Esophagus (tissue), 2 donors: ENCODE results near the gene SLC25A34. TPM values are rescaled to one million over a fixed set of nuclear protein-coding genes. Genes with fewer than 3 reads are reported as not detected.

Experiments
- H3K27ac ChIP-seq, 2 donors: one replicate each; pipeline ENCODE4 v1.5.1; 2013; ENCODE audit warnings: low read depth in 2 of 2, mild to moderate bottlenecking in 2 of 2, inconsistent platforms in 1 of 2, low read length in 1 of 2, moderate library complexity in 1 of 2
- H3K27me3 ChIP-seq, 2 donors: one replicate each; pipeline ENCODE4 v1.6.1; 2013; ENCODE audit warnings: low read length in 2 of 2, control low read depth in 1 of 2, mild to moderate bottlenecking in 1 of 2; ENCODE audit not compliant: insufficient read depth in 2 of 2, control insufficient read depth in 1 of 2
- H3K36me3 ChIP-seq, 2 donors: one replicate each; pipeline ENCODE4 v1.6.1; 2013; ENCODE audit warnings: low read length in 1 of 2; ENCODE audit not compliant: control insufficient read depth in 2 of 2, insufficient read depth in 2 of 2
- H3K4me1 ChIP-seq, 2 donors: one replicate each; pipeline ENCODE4 v1.6.1; 2013; ENCODE audit warnings: low read length in 1 of 2; ENCODE audit not compliant: control insufficient read depth in 2 of 2, insufficient read depth in 2 of 2
- H3K4me3 ChIP-seq, 2 donors: one replicate each; pipeline ENCODE4 v1.5.1; 2013; ENCODE audit warnings: low read length in 2 of 2, mild to moderate bottlenecking in 2 of 2, low read depth in 1 of 2, moderate library complexity in 1 of 2
- H3K9me3 ChIP-seq, 2 donors: one replicate each; pipeline ENCODE4 v1.6.1; 2013; ENCODE audit warnings: mild to moderate bottlenecking in 2 of 2, low read depth in 1 of 2, low read length in 1 of 2, moderate library complexity in 1 of 2; ENCODE audit not compliant: control insufficient read depth in 2 of 2, insufficient read depth in 1 of 2
- WGBS, 2 donors: extraction: QIAGEN DNeasy Blood & Tissue Kit; methylation state at CpG; one replicate each; pipeline ENCODE4 v1.1.7; 2013; 5-methylcytosine and 5-hydroxymethylcytosine counted together
- polyA plus RNA-seq, 2 donors: library from polyadenylated mRNA; stranded (reverse); fragments of 200-250 nt; gene quantifications; one replicate each; pipeline ENCODE4 v1.2.3, GENCODE V29; 2013
- donor health status: healthy with polysubstance abuse.
- donor health status: Bipolar disorder and iron deficiency.

Gene SLC25A34
- polyA plus RNA-seq, 2 donors, result 0.46 to 2.7 TPM

- H3K36me3 ChIP-seq, result peaks cover 0 to 4% of the 10 kb centered on the region in 2 donors
- WGBS, 2 donors, result 49 to 56% methylated on average over 10 of the region's 10 CpGs
- peak overlapping the region in 1 of 2 donors; percentile 36 for H3K27ac ChIP-seq
- peaks cover 0 to 6% of the 10 kb centered on the region in 2 donors for H3K4me1 ChIP-seq
- H3K4me3 ChIP-seq, result no peak overlapping the region
- no peaks in the 10 kb centered on the region for H3K9me3 ChIP-seq
- H3K27me3 ChIP-seq, result no peaks in the 10 kb centered on the region
Measured at GRCh38 chr1:15786581-15786980, 50.5 kb downstream of the SLC25A34 start.

GRCh38 chr1:15788624-15789301 lies 52.7 kb downstream of the SLC25A34 start:
- H3K36me3 ChIP-seq, result peaks cover 0 to 4% of the 10 kb centered on the region in 2 donors
- peaks cover 0 to 10% of the 10 kb centered on the region in 2 donors for H3K4me1 ChIP-seq
- no peak overlapping the region for H3K4me3 ChIP-seq
- WGBS, 2 donors, result 62 to 63% methylated on average over 13 of the region's 13 CpGs
- no peaks in the 10 kb centered on the region for H3K9me3 ChIP-seq
- peak overlapping the region; percentile 50 to 59 for H3K27ac ChIP-seq
- H3K27me3 ChIP-seq, result no peaks in the 10 kb centered on the region

Other genes starting within 250 kb of the SLC25A34 start
- gene CASP9, start 212.0 kb upstream of the SLC25A34 start, polyA plus RNA-seq, result 10 to 100 TPM; 10.3 to 10.4 TPM
- 1 to 10 TPM; 3.1 to 6.1 TPM for gene DNAJC16, start 209.4 kb upstream of the SLC25A34 start, polyA plus RNA-seq
- under 1 TPM; 0.16 to 0.27 TPM for gene AGMAT, start 151.2 kb upstream of the SLC25A34 start, polyA plus RNA-seq
- 10 to 100 TPM in 1 of 2 donors, 1 to 10 TPM in 1; 9.6 to 15.3 TPM for gene DDI2, start 118.8 kb upstream of the SLC25A34 start, polyA plus RNA-seq
- 10 to 100 TPM; 34.5 to 40.7 TPM for gene PLEKHM2, start 51.9 kb upstream of the SLC25A34 start, polyA plus RNA-seq
- not detected for gene TMEM82, start 6.2 kb downstream of the SLC25A34 start, polyA plus RNA-seq
- gene FBLIM1, start 22.5 kb downstream of the SLC25A34 start, polyA plus RNA-seq, result 10 to 100 TPM; 17.7 to 20.5 TPM
- 1 to 10 TPM; 1.9 to 2.0 TPM for gene UQCRHL, start 71.4 kb downstream of the SLC25A34 start, polyA plus RNA-seq
- 10 to 100 TPM; 14.4 to 15.3 TPM for gene SPEN, start 111.4 kb downstream of the SLC25A34 start, polyA plus RNA-seq
- gene ZBTB17, start 239.8 kb downstream of the SLC25A34 start, polyA plus RNA-seq, result 10 to 100 TPM; 27.8 to 41.7 TPM